HepG2 (cell line): Measurements from ENCODE around the gene KLHDC4. TPM values are rescaled to one million over a fixed set of nuclear protein-coding genes. Genes with fewer than 3 reads are reported as not detected.

ENCODE experiments used
- HNF4A ChIP-seq: sonication (generic); formaldehyde crosslinking; IDR thresholded peaks from 2 replicates; pipeline ENCODE4 v1.4.0; 2020; ENCODE audit warnings: missing genetic modification reagents
- KAT7 ChIP-seq: IDR thresholded peaks from 2 replicates; pipeline ENCODE4 v1.6.1; 2018; ENCODE audit warnings: borderline replicate concordance, missing compliant biosample characterization
- KLF12 ChIP-seq: sonication (generic); formaldehyde crosslinking; IDR thresholded peaks from 2 replicates; pipeline ENCODE4 v1.4.0; 2020; ENCODE audit warnings: missing genetic modification reagents, borderline replicate concordance
- LCORL ChIP-seq, 2 experiments: fragments of 450-650 bp in 1 of 2; sonication (generic) in 1 of 2; formaldehyde crosslinking in 1 of 2; IDR thresholded peaks; 2 replicates each; pipeline versions ENCODE4 v1.5.0 to v1.6.1; 2017 to 2020; ENCODE audit warnings: antibody characterized with exemption in 1 of 2, missing genetic modification reagents in 1 of 2
- MEIS1 ChIP-seq: sonication (generic); formaldehyde crosslinking; IDR thresholded peaks from 2 replicates; pipeline ENCODE4 v1.9.0; 2021; ENCODE audit warnings: mild to moderate bottlenecking, missing genetic modification reagents, moderate library complexity, borderline replicate concordance
- MYC ChIP-seq: sonication (generic); formaldehyde crosslinking; IDR thresholded peaks from 2 replicates; pipeline ENCODE4 v1.9.0; 2021; ENCODE audit warnings: missing genetic modification reagents, borderline replicate concordance
- NCOA2 ChIP-seq: sonication (generic); formaldehyde crosslinking; IDR thresholded peaks from 2 replicates; pipeline ENCODE4 v1.8.0; 2022; ENCODE audit warnings: inconsistent platforms
- NR2F1 ChIP-seq, 2 experiments: fragments of 450-650 bp in 1 of 2; formaldehyde crosslinking in 1 of 2; IDR thresholded peaks; 2 replicates each; pipeline versions ENCODE4 v1.5.0 to v1.6.1; 2016 to 2020; ENCODE audit warnings: mild to moderate bottlenecking in 1 of 2, missing compliant biosample characterization in 1 of 2, missing genetic modification reagents in 1 of 2, moderate library complexity in 1 of 2
- NR2F6 ChIP-seq, 2 experiments: IDR thresholded peaks; 2 replicates each; pipeline ENCODE4 v1.6.1; 2016; ENCODE audit warnings: antibody characterized with exemption in 1 of 2, mild to moderate bottlenecking in 1 of 2
- RAD21 ChIP-seq: fragments of 450-650 bp; formaldehyde crosslinking; IDR thresholded peaks from 2 replicates; pipeline ENCODE4 v1.5.0; 2020; ENCODE audit warnings: mild to moderate bottlenecking
- SAP130 ChIP-seq: IDR thresholded peaks from 2 replicates; pipeline ENCODE4 v1.6.1; 2016; ENCODE audit warnings: low read depth
- SNAPC4 ChIP-seq: sonication (generic); formaldehyde crosslinking; IDR thresholded peaks from 2 replicates; pipeline ENCODE4 v1.4.0; 2020; ENCODE audit warnings: mild to moderate bottlenecking, missing genetic modification reagents
- ZNF281 ChIP-seq: sonication (generic); formaldehyde crosslinking; IDR thresholded peaks from 2 replicates; pipeline ENCODE4 v1.4.0; 2020; ENCODE audit warnings: missing genetic modification reagents, borderline replicate concordance
- ZNF574 ChIP-seq: sonication (generic); formaldehyde crosslinking; IDR thresholded peaks from 2 replicates; pipeline ENCODE4 v1.4.0; 2020; ENCODE audit warnings: missing genetic modification reagents
- polyA plus RNA-seq, 8 experiments: library from polyadenylated mRNA; depleted of rRNA in 3 of 8; stranded (reverse) in 7 of 8; unstranded in 1 of 8; fragments of >200 nt; fragmentation: Illumina TruSeq in 4 of 8; extraction: Trizol in 4 of 8; gene quantifications; 2 replicates each; pipeline versions ENCODE4 v1.2.1 to v1.2.3, GENCODE V29; 2011 to 2016; ENCODE audit warnings: low read depth in 4 of 8, missing spikeins in 1 of 8, mixed read lengths in 1 of 8; ENCODE audit not compliant: insufficient read depth in 1 of 8
- total RNA-seq, 5 experiments: library from RNA; depleted of rRNA; stranded (reverse); fragments of >200 nt; fragmentation: Illumina TruSeq; extraction: Trizol; gene quantifications; 2 replicates each; pipeline ENCODE4 v1.2.3, GENCODE V29; 2016; ENCODE audit warnings: low read depth in 1 of 5

KLHDC4 gene
- total and polyA plus RNA-seq, 2 of the 13 experiments (the other 11 are each of a cell fraction or from before 2014, with no cell fraction given), result 18.7 to 31.8 TPM

- peak; percentile 36; the same call in 1 of the 2 replicates for TF ChIP-seq ZNF574
- TF ChIP-seq KLF12 (CRISPR knock-in tag), result no peak
- TF ChIP-seq SAP130 (CRISPR knock-in tag), result peak; percentile 17; the same call in 1 of the 2 replicates
- 0 out of 2 replicates have a peak, but pooled peaks have one; percentile 15 for TF ChIP-seq RAD21 (CRISPR knock-in tag)
- TF ChIP-seq NR2F1 (CRISPR knock-in tag; IDR thresholded peaks at IDR 0.05), result peak in 1 of 2 experiments; percentile 51; a peak in 1 of 4 replicates
- peak; percentile 36; the same call in 1 of the 2 replicates for TF ChIP-seq NR2F6 (IDR thresholded peaks at IDR 0.05)
- peak; percentile 80 for TF ChIP-seq NR2F6 (CRISPR knock-in tag; IDR thresholded peaks at IDR 0.05)
- no peak for TF ChIP-seq KAT7 (CRISPR knock-in tag)
- TF ChIP-seq MEIS1 (CRISPR knock-in tag), result no peak
- no peak for TF ChIP-seq SNAPC4
- TF ChIP-seq LCORL (IDR thresholded peaks at IDR 0.05), result no peak
- 0 out of 2 replicates have a peak, but pooled peaks have one; percentile 36 for TF ChIP-seq LCORL (CRISPR knock-in tag; IDR thresholded peaks at IDR 0.05)
- TF ChIP-seq ZNF281 (CRISPR knock-in tag), result no peak
- no peak for TF ChIP-seq NCOA2 (CRISPR knock-in tag)
- TF ChIP-seq HNF4A (CRISPR knock-in tag), result no peak
- TF ChIP-seq MYC (CRISPR knock-in tag), result 0 out of 2 replicates have a peak, but pooled peaks have one; percentile 27
These were observed 19.0 kb upstream of the KLHDC4 start (continued) for GRCh38 chr16:87784812-87785211.
